HG03520 (cell line): ENCODE measurements around the gene ACTG1.

Source experiments
- ATAC-seq: cut with Tn5 transposase; IDR thresholded peaks from one replicate; pipeline ENCODE4 v1.9.1; 2021; ENCODE audit warnings: mild to moderate bottlenecking, moderate library complexity; ENCODE audit not compliant: unreplicated experiment

ACTG1 gene

GRCh38 chr17:81499601-81499970, 13.0 kb downstream of the ACTG1 start:
- no peak for ATAC-seq

GRCh38 chr17:81498953-81499600, 13.5 kb downstream of the ACTG1 start:
- ATAC-seq = no peak

GRCh38 chr17:81494626-81495377, 17.8 kb downstream of the ACTG1 start:
- ATAC-seq = no peak

- no peak for ATAC-seq
Measured at GRCh38 chr17:81493198-81494038, 19.2 kb downstream of the ACTG1 start.

- no peak for ATAC-seq
Measured at GRCh38 chr17:81492706-81493105, 19.9 kb downstream of the ACTG1 start.

GRCh38 chr17:81492202-81492601, 20.4 kb downstream of the ACTG1 start:
- ATAC-seq = no peak

DNA sequence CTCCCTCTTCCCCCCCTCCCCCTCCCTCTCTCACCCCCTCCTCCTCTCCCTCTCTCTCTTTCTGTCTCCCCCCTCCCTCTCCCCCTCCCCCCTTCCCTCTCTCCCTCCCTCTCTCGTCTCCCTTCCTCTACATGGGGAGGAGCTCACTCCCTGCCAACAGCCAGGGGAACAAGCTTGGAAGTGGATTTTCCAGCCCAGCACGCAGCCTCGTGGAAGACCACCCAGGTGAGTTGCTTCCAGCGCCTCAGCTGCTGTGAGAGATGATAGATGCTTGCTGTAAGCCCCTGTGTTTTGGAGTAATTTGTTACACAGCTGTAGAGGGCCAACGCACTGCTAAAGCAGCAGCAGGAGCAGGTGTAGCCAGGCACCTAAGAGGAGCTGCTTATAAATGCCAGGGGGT, 20.8 kb downstream of the ACTG1 start:
- no peak for ATAC-seq

GRCh38 chr17:81491181-81491581, 21.4 kb downstream of the ACTG1 start:
- no peak for ATAC-seq

DNA sequence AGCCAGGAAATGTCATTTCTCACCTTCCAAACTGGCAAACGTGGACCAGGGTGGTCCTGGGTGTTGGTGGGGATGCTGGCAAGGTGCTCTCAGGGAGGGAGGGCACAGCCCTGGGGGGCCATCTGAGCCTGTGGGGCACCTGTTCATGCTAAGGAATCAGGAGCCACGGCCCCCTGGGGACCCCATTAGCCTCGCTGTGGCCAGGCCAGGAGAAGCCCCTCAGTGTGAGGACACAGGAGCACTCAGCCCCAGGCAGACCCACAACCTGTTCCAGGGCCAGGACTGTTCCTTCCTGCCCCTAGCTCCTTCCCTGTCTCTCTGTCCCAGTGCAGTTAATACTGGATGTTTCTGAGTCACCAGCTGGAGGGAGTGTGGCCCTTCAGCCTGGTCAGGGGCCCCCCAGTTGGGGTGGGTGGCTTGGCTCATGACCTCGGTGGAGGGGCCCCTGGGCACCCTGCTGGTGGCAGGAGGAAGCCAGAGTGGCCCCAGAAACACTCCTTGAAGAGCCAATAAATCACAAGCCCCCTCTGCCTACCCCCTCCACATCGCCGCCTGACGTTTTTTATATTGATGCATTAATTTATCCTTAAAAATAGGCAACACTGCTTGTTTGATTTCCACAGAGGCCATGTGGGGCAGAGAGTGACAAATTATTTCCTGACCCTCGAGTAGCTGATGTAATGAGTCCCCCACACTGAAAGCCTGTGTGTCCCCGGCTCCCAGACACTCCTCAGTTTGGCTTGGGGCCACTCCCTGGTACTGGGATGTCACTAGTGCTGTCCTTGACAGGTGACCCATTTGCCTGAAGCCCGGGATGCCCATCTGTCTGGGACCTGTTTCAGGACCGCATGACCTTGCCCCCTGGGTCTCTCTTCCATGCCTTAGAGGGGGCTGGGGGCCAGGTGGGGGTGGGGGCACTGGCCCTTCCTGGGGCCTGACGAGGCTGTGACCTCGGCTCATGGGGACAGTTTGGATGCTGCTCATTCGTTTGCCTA, 22.3 kb downstream of the ACTG1 start:
- ATAC-seq = no peak

GRCh38 chr17:81489012-81489997, 23.3 kb downstream of the ACTG1 start:
- no peak for ATAC-seq

GRCh38 chr17:81488276-81488860, 24.2 kb downstream of the ACTG1 start:
- no peak for ATAC-seq

- ATAC-seq = peak; percentile 35
Measured at GRCh38 chr17:81487487-81488275, 24.9 kb downstream of the ACTG1 start.

DNA sequence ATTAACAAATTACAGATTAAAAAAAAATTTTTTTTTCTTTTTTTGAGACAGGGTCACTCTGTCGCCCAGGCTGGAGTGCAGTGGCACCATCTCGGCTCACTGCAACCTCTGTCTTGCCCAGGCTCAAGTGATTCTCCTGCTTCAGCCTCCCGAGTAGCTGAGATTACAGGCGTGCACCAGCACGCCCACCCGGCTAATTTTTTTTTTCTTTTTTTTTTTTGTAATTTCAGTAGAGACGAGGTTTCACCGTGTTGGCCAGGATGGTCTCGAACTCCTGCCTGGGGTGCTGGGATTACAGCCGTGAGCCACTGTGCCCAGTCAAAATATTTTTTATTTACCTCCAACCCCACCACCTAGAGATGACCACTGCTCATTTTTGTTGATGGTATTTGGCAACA, 25.5 kb downstream of the ACTG1 start:
- no peak for ATAC-seq

DNA sequence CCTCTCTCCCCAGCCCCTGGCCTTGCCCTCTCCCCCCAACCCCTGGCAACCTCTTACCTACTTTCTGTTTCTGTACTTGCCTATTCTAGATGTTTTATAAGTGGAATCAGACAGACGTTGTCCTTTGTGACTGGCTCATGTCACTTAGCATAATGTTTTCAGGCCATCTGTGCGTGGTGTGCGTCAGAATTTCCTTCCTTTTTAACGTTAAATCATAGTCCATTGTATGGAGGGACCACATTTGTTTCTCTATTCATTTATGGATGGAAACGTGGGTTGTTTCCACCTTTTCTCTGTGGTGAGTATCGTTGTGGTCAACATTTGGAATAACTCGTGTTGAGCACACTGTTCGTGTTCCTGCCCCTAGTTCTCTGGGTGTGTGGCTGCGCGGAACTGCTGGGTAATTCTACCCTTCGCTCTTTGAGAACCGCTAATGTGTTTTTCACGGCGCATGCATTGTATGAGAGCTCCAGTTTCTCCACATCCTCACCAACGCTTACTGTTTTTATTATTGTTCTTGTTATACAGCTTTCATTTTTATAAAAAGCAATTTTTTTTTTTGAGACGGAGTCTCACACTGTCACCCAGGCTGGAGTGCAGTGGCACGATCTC, 26.3 kb downstream of the ACTG1 start:
- no peak for ATAC-seq

DNA sequence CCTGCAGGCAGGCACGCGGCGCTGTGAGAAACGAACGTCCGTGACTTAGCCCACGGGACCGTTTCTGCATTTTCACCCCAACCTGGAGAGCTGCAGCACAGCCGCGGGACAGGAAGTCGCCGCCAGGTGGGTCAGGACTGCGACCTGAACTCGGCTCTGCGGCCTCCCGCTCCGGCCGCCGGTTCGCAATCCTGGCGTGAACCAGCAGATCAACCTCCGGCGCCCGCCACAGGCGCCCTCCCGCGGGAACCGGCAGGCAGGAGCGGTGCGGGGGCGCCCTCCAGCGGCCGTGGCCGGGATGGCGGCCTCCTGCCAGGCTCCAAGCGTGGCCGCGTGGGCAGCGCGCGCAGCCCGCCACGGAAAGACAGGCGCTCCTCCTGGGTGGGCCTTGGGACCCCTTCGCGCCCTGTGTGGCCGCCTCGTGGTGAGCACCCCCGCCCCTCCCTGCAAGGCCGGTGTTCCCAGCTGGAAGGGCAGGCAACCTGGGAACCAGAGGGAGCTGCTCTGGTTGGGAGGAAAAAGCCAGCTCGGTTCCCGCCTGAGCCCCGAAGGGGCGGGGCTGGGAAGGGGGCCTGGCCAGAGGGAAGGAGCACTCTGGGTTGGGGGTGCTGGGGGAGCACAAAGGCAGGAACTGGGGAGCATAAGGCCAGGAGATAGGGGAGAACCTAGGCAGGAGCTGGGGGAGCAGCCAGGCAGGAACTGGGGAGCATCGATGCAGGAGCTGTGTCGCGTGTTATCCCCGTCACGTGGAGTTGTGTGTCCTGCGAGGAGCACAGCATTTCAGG, 28.2 kb downstream of the ACTG1 start:
- ATAC-seq = peak; percentile 65

DNA sequence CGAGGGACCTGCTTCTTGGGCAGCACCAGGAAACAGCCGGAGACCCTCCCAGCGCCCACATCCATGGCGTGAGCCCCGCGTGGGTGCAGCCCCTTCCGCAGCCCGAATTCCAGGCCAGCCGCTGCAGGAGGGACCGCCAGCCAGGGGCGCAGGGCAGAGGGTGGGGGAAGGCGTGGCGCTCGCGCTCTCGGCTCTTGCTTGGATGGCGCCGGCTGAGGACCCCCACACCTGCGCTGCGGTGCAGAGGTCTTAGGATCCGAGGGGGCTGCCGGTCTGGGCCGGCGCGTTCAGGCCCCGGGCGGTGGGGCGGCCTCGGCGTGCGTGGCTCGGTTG, 28.8 kb downstream of the ACTG1 start:
- no peak for ATAC-seq
